Heart left ventricle (tissue), 16 donors: ENCODE measurements around the gene ATP13A1. TPM values are rescaled to one million over a fixed set of nuclear protein-coding genes. Genes with fewer than 3 reads are reported as not detected.

Source experiments
- ATAC-seq, 4 donors: fragments of 200-7000 bp; cut with Tn5 transposase; one replicate each; pipeline ENCODE4 v1.9.1; 2020 to 2022; ENCODE audit warnings: moderate library complexity in 4 of 4, mild to moderate bottlenecking in 3 of 4, moderate number of reproducible peaks in 1 of 4
- DNase-seq, 5 donors: peaks; one replicate each; pipeline ENCODE4 v3.0.0-alpha.2; 2020
- H3K27ac ChIP-seq, 12 donors: fragments of 200-600 bp; sonication (generic) in 4 of 12; one replicate each; pipeline versions ENCODE4 v1.5.0 to v1.8.0; 2016 to 2022; ENCODE audit warnings: mild to moderate bottlenecking in 2 of 12
- H3K27me3 ChIP-seq, 9 donors: fragments of 200-600 bp; sonication (generic) in 2 of 9; one replicate each; pipeline versions ENCODE4 v1.5.1 to v1.8.0; 2016 to 2022; ENCODE audit warnings: mild to moderate bottlenecking in 3 of 9
- H3K36me3 ChIP-seq, 9 donors: fragments of 200-600 bp; sonication (generic) in 2 of 9; one replicate each; pipeline versions ENCODE4 v1.5.0 to v1.8.0; 2018 to 2022; ENCODE audit warnings: mild to moderate bottlenecking in 2 of 9
- H3K4me1 ChIP-seq, 12 donors: fragments of 200-600 bp; sonication (generic) in 4 of 12; one replicate each; pipeline versions ENCODE4 v1.5.0 to v1.8.0; 2016 to 2022; ENCODE audit warnings: mild to moderate bottlenecking in 3 of 12
- H3K4me3 ChIP-seq, 12 donors: fragments of 200-600 bp; sonication (generic) in 4 of 12; one replicate each; pipeline versions ENCODE4 v1.5.0 to v1.8.0; 2017 to 2022; ENCODE audit warnings: mild to moderate bottlenecking in 9 of 12, moderate library complexity in 4 of 12
- H3K9me3 ChIP-seq, 12 donors: fragments of 200-600 bp; sonication (generic) in 4 of 12; one replicate each; pipeline versions ENCODE4 v1.5.0 to v1.8.0; 2016 to 2022; ENCODE audit warnings: mild to moderate bottlenecking in 1 of 12
- CTCF ChIP-seq, 12 donors: fragments of 200-600 bp; sonication (generic) in 4 of 12; IDR thresholded peaks; one replicate each; pipeline versions ENCODE4 v1.5.0 to v1.8.0; 2018 to 2022; ENCODE audit warnings: antibody characterized with exemption in 12 of 12, mild to moderate bottlenecking in 5 of 12
- POLR2A ChIP-seq, 2 donors: fragments of 450-650 bp; IDR thresholded peaks; one replicate each; pipeline ENCODE4 v1.6.1; 2017; ENCODE audit warnings: antibody characterized with exemption in 2 of 2, mild to moderate bottlenecking in 2 of 2, moderate library complexity in 2 of 2
- WGBS, 4 donors: extraction: QIAGEN DNeasy Blood & Tissue Kit in 2 of 4; methylation state at CpG; one replicate each; pipeline versions ENCODE4 v1.1.5 to v1.1.7; 2013 to 2018; 5-methylcytosine and 5-hydroxymethylcytosine counted together
- intact Hi-C, 10 donors: fragments of 100-400 bp; cut with DNase I; formaldehyde crosslinking; loops; one replicate each; pipeline versions ENCODE4 v1.11.1 to v1.14.2; 2022
- polyA plus RNA-seq, 2 donors: library from polyadenylated mRNA; stranded (reverse); fragments of 200-250 nt; gene quantifications; one replicate each; pipeline ENCODE4 v1.2.3, GENCODE V29; 2013
- total RNA-seq, 9 donors: library from RNA; depleted of rRNA in 2 of 9; stranded (reverse); fragments of >200 nt in 2 of 9; fragmentation: NEBNext Ultra II Directional in 3 of 9; extraction: Animal tissue kit (Norgen Biotek cat#: 25700) in 3 of 9; gene quantifications; one replicate each; pipeline versions ENCODE4 v1.1.0 to v1.2.4, GENCODE V29; 2016 to 2023
- donor health status: ischemic (EF 13 %, LVEDD 7.1; RV severe dilation, severe dysfunction).
- donor health status: healthy with polysubstance abuse.
- donor health status: DM: no; HTN: yes; CAD: no.
- donor health status: DM: no; HTN: no; CAD: no.
- donor health status: ischemic (EF 25% LVEDD 6.9; RV normal size, moderate dysfunction).
- donor health status: ischemic (EF 25% LVEDD 5.7; RV mildly dilated, moderate dysfunction).
- donor health status: healthy.
- donor health status: DM: yes; HTN: yes; CAD: no.
- donor health status: ischemic (EF 35%, LVEDD 5.7; RV mildly dilated, moderate dysfunction).
- donor health status: nonischemic (EF 11% LVEDD 7.7; RV severe dilation, severe dysfunction).
- donor health status: DM: yes; HTN: yes; CAD: no.
- donor health status: PGD.
- donor health status: ischemic (EF 29% LVEDD 5.4; RV normal size, mild dysfunction).
- donor health status: nonischemic (EF 23%, LVEDD 6.1; RV moderate dilation, normal function).

The ATP13A1 gene
- total and polyA plus RNA-seq, 11 donors: 15.7 to 65.8 (median 22.0) TPM

GRCh38 chr19:19657397-19657783, 6.1 kb downstream of the ATP13A1 start:
- Histone ChIP-seq H3K9me3 (no peaks in the 10 kb centered on the region), H3K27ac (no peak overlapping the region), H3K36me3 (peaks cover 6 to 82% (median 74%) of the 10 kb centered on the region in 9 donors), H3K4me1 (peaks cover 0 to 17% (median 12%) of the 10 kb centered on the region in 12 donors), H3K27me3 (no peaks in the 10 kb centered on the region), H3K4me3 (no peak overlapping the region)
- no peak for DNase-seq
- 61 to 69% (median 66%) methylated on average over 8 to 10 of the region's 10 CpGs for WGBS, 4 donors
- ATAC-seq: no peak
- intact Hi-C loops: no loop called here
- no peak for TF ChIP-seq POLR2A (IDR thresholded peaks at IDR 0.05)

GRCh38 chr19:19656451-19657396, 6.8 kb downstream of the ATP13A1 start:
- peaks cover 0 to 10% (median 6%) of the 10 kb centered on the region in 12 donors for H3K4me1 ChIP-seq
- H3K4me3 ChIP-seq: no peak overlapping the region
- no peak for DNase-seq
- ATAC-seq: no peak
- TF ChIP-seq CTCF (IDR thresholded peaks at IDR 0.05) (no peak), POLR2A (IDR thresholded peaks at IDR 0.05) (no peak)
- WGBS, 4 donors: 92 to 95% (median 93%) methylated on average over 32 to 33 of the region's 33 CpGs
- peaks cover 6 to 88% (median 81%) of the 10 kb centered on the region in 9 donors for H3K36me3 ChIP-seq
- intact Hi-C loops: no loop called here
- H3K9me3 ChIP-seq: no peaks in the 10 kb centered on the region
- no peaks in the 10 kb centered on the region for H3K27me3 ChIP-seq
- H3K27ac ChIP-seq: no peak overlapping the region

GRCh38 chr19:19655641-19656343, 7.7 kb downstream of the ATP13A1 start:
- no peak overlapping the region for H3K27ac ChIP-seq
- H3K27me3 ChIP-seq: no peaks in the 10 kb centered on the region
- ATAC-seq: no peak
- DNase-seq: no peak
- no peak for TF ChIP-seq POLR2A (IDR thresholded peaks at IDR 0.05)
- TF ChIP-seq CTCF (IDR thresholded peaks at IDR 0.05): no peak
- intact Hi-C loops: no loop called here
- H3K4me3 ChIP-seq: no peak overlapping the region
- H3K36me3 ChIP-seq: peaks cover 6 to 98% (median 90%) of the 10 kb centered on the region in 9 donors
- WGBS, 4 donors: 89 to 93% (median 93%) methylated on average over 20 to 27 of the region's 27 CpGs
- peaks cover 0 to 9% (median 0%) of the 10 kb centered on the region in 12 donors for H3K4me1 ChIP-seq
- H3K9me3 ChIP-seq: no peaks in the 10 kb centered on the region

GRCh38 chr19:19655051-19655594, 8.4 kb downstream of the ATP13A1 start:
- Histone ChIP-seq H3K4me3 (no peak overlapping the region), H3K27ac (no peak overlapping the region), H3K27me3 (no peaks in the 10 kb centered on the region), H3K4me1 (peaks cover 0 to 10% (median 0%) of the 10 kb centered on the region in 12 donors), H3K9me3 (no peaks in the 10 kb centered on the region), H3K36me3 (peaks cover 6 to 100% (median 97%) of the 10 kb centered on the region in 9 donors)
- intact Hi-C loops: no loop called here
- no peak for TF ChIP-seq CTCF (IDR thresholded peaks at IDR 0.05)
- no peak for TF ChIP-seq POLR2A (IDR thresholded peaks at IDR 0.05)
- WGBS, 4 donors: 88 to 95% (median 94%) methylated on average over 13 to 22 of the region's 22 CpGs
- no peak for DNase-seq
- ATAC-seq: no peak
